OCI-LY7 (cell line): ENCODE data around the gene IFT27. TPM values are rescaled to one million over a fixed set of nuclear protein-coding genes. Genes with fewer than 3 reads are reported as not detected.

Source experiments
- BruUV-seq: library from RNA; stranded (reverse); fragments of 400-500 nt; replicated peaks from 2 replicates; lab custom pipeline; 2021; lab: Mats Ljungman, UMichigan
- CTCF ChIA-PET: fragments of 300-600 bp; sonication (Branson Sonifier 250); formaldehyde crosslinking; loops from one replicate; lab custom pipeline; 2022; ENCODE audit warnings: antibody characterized with exemption; ENCODE audit not compliant: unreplicated experiment; lab: Charles Lee
- POLR2A ChIA-PET: fragments of 300-600 bp; sonication (Branson Sonifier 250); formaldehyde crosslinking; loops from one replicate; lab custom pipeline; 2022; ENCODE audit warnings: antibody characterized with exemption; lab: Charles Lee
- DNase-seq: peaks from one replicate; pipeline ENCODE4 v3.0.0-alpha.2; 2015; ENCODE audit warnings: low spot score
- H2AFZ ChIP-seq: fragments of 200-600 bp; sonication (generic), shearing (Covaris generic); 2 replicates; pipeline ENCODE4 v1.6.1; 2014; ENCODE audit warnings: mild to moderate bottlenecking, antibody characterized with exemption, low read length, moderate library complexity
- H3K27ac ChIP-seq: fragments of 200-600 bp; sonication (generic); 2 replicates; pipeline ENCODE4 v1.5.1; 2014; ENCODE audit warnings: mixed run types, low read depth, mild to moderate bottlenecking, moderate library complexity, low read length, inconsistent platforms; ENCODE audit not compliant: poor library complexity, severe bottlenecking
- H3K36me3 ChIP-seq: fragments of 200-600 bp; sonication (generic); 2 replicates; pipeline ENCODE4 v1.6.1; 2014; ENCODE audit warnings: mild to moderate bottlenecking, antibody characterized with exemption, low read length, moderate library complexity, mixed read lengths; ENCODE audit not compliant: insufficient read depth
- H3K4me1 ChIP-seq: fragments of 200-600 bp; sonication (generic); 2 replicates; pipeline ENCODE4 v1.5.1; 2014; ENCODE audit warnings: mild to moderate bottlenecking, low read length; ENCODE audit not compliant: insufficient read depth, poor library complexity, severe bottlenecking
- H3K4me2 ChIP-seq: fragments of 200-600 bp; sonication (generic); 2 replicates; pipeline ENCODE4 v1.6.1; 2014; ENCODE audit warnings: mild to moderate bottlenecking, low read length
- H3K4me3 ChIP-seq: fragments of 200-600 bp; sonication (generic); 2 replicates; pipeline ENCODE4 v1.5.1; 2014; ENCODE audit warnings: mild to moderate bottlenecking, low read depth, low read length; ENCODE audit not compliant: poor library complexity, severe bottlenecking
- H3K79me2 ChIP-seq: fragments of 200-600 bp; sonication (generic); 2 replicates; pipeline ENCODE4 v1.6.1; 2016; ENCODE audit warnings: low read depth, mild to moderate bottlenecking, low read length, moderate library complexity, mixed read lengths; ENCODE audit not compliant: insufficient read depth
- H3K9me2 ChIP-seq: fragments of 200-600 bp; sonication (generic); 2 replicates; pipeline ENCODE4 v1.6.1; 2016; ENCODE audit warnings: mild to moderate bottlenecking, low read length, mixed read lengths; ENCODE audit not compliant: insufficient read depth
- H3K9me3 ChIP-seq: fragments of 200-600 bp; sonication (generic); 2 replicates; pipeline ENCODE4 v1.6.1; 2014; ENCODE audit warnings: mild to moderate bottlenecking, mixed run types, low read length, mixed read lengths
- H4K20me1 ChIP-seq: fragments of 200-600 bp; sonication (generic); 2 replicates; pipeline ENCODE4 v1.6.1; 2014; ENCODE audit warnings: mild to moderate bottlenecking, antibody characterized with exemption, low read length, moderate library complexity, mixed read lengths; ENCODE audit not compliant: insufficient read depth
- EZH2phosphoT487 ChIP-seq: fragments of 200-600 bp; sonication (generic); IDR thresholded peaks from 2 replicates; pipeline ENCODE4 v1.6.1; 2018; ENCODE audit warnings: low read depth, borderline replicate concordance, mild to moderate bottlenecking, mixed run types, antibody characterized with exemption, low read length, moderate library complexity, mixed read lengths
- intact Hi-C: fragments of 100-400 bp; cut with micrococcal nuclease; formaldehyde crosslinking; loops from one replicate; pipeline ENCODE4 v1.10.0; 2022; ENCODE audit not compliant: unreplicated experiment
- total RNA-seq, 2 experiments: library from RNA; depleted of rRNA in 1 of 2; stranded (reverse); fragments of >200 nt in 1 of 2; shearing (Covaris generic) in 1 of 2; gene quantifications; 2 replicates each; pipeline ENCODE4 v1.2.3, GENCODE V29; 2014 to 2022
- TF ChIP-seq, protein P1 (sequence below): fragments of 200-600 bp; sonication (generic); conservative IDR thresholded peaks from 2 replicates; pipeline ENCODE4 v1.5.1; 2014; ENCODE audit warnings: mild to moderate bottlenecking, antibody characterized with exemption, low read length, moderate library complexity, mixed read lengths

IFT27 gene
- total RNA-seq, 2 experiments from 2014 or later: 18.3 to 50.0 TPM

DNA sequence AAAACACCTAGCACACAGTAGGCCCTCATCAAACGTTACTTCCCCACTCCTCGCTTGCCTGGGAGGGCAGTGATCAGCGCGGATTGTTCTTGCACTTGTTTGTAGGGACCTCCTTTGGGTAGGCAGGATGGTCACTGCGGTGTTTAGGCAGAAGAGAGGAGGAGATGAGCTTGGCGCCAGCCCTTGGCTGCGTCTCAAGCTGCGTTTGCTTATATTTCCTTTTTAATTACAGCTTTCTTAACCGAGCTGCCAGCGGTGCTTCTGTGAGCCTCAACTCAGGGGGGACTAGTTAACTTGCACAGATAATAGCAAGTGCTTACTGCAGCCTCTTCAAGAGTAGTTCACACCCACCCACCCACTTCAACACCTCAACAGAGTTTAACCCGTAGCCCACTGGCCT lies 15.1 kb downstream of the IFT27 start:
- Histone ChIP-seq H3K27ac (no peak overlapping the region), H3K9me2 (no peaks in the 10 kb centered on the region), H3K79me2 (no peaks in the 10 kb centered on the region), H3K9me3 (no peaks in the 10 kb centered on the region), H2AFZ (no peak overlapping the region), H4K20me1 (no peaks in the 10 kb centered on the region; the same call in 1 of the 2 replicates), H3K4me2 (no peak overlapping the region), H3K4me1 (no peaks in the 10 kb centered on the region), H3K4me3 (no peak overlapping the region), H3K36me3 (no peaks in the 10 kb centered on the region)
- ChIA-PET POLR2A (interaction anchor here (1.5 kb wide), 1 partner anchor 14 kb away, joined by 4 read pairs; no protein-coding TSS in a partner anchor), CTCF (interaction anchor here (0.8 kb wide), 1 partner anchor 16 kb away, joined by 3 read pairs; no protein-coding TSS in a partner anchor)
- TF ChIP-seq EZH2phosphoT487: no peak
- TF ChIP-seq, protein P1, sequence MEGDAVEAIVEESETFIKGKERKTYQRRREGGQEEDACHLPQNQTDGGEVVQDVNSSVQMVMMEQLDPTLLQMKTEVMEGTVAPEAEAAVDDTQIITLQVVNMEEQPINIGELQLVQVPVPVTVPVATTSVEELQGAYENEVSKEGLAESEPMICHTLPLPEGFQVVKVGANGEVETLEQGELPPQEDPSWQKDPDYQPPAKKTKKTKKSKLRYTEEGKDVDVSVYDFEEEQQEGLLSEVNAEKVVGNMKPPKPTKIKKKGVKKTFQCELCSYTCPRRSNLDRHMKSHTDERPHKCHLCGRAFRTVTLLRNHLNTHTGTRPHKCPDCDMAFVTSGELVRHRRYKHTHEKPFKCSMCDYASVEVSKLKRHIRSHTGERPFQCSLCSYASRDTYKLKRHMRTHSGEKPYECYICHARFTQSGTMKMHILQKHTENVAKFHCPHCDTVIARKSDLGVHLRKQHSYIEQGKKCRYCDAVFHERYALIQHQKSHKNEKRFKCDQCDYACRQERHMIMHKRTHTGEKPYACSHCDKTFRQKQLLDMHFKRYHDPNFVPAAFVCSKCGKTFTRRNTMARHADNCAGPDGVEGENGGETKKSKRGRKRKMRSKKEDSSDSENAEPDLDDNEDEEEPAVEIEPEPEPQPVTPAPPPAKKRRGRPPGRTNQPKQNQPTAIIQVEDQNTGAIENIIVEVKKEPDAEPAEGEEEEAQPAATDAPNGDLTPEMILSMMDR: no peak
- intact Hi-C loops: no loop called here
- no peak for DNase-seq
- BruUV-seq: TSS peak; percentile 34

DNA sequence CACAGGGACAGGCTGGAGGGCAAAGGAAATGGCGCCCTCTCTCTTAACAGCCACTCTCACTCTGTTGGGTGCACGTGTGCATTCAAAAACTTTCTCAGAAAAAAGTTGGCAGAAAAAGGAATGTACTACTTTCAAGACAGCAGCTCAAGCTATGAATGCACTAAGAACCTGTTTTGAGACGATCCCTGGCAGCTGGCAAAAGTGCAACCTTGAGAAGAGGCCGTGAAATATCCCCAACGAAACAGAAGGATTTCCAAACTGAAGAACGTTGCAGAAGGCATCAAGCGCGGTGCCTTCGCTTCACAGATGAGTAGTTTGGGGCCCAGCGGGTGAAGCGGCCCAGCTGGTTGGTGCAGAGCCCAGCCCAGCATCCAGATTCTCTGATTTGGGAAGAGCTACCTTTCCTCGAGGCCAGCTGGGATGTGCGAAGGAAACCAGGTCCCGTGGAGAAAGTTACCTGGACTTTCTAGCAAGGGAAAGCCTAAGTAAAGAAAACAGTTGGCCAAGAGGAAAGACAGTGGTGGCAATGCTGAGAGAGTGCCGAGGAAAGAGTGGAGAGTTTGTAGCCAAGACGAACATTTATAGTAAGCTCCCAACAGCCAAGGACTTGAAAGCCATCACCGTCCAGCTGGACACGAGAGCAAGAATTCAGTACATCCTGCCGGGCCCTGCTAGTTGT lies 16.3 kb downstream of the IFT27 start:
- Histone ChIP-seq H3K9me2 (no peaks in the 10 kb centered on the region), H3K36me3 (no peaks in the 10 kb centered on the region), H3K4me3 (no peak overlapping the region), H3K4me2 (no peak overlapping the region), H2AFZ (no peak overlapping the region), H3K79me2 (no peaks in the 10 kb centered on the region), H4K20me1 (no peaks in the 10 kb centered on the region; the same call in 1 of the 2 replicates), H3K4me1 (no peaks in the 10 kb centered on the region), H3K27ac (no peak overlapping the region), H3K9me3 (no peaks in the 10 kb centered on the region)
- intact Hi-C loops: no loop called here
- BruUV-seq: no TSS peak
- no peak for DNase-seq
- ChIA-PET CTCF (no interaction called here), POLR2A (interaction anchor here (1.5 kb wide), 1 partner anchor 16 kb away, joined by 4 read pairs; no protein-coding TSS in a partner anchor)
- TF ChIP-seq EZH2phosphoT487: no peak
- TF ChIP-seq, protein P1: 0 out of 2 replicates have a peak, but pooled peaks have one; percentile 20

DNA sequence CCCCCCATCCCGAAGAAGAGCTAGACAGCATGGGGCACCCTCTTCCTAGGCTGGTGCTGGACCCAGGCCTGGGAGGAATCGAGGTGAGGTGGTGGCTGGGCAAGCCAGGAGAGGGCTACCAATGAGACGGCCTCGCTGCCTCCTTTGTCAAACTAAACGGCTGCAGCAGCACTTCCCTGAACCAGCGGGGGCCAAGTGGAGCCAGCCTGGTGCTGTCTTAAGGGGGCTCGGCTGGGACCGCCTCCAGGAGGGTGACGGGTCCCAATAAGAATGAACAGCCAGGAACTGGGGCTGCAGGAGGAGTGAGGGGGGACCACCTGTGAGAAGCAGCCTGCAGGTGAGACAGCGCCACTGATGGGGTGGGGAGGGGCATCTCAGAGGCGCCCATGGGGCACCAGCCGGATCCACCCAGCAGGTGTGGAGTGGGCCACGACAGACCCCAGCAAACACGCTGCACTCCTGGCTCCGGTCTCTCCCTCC lies 17.1 kb downstream of the IFT27 start:
- Histone ChIP-seq H4K20me1 (no peaks in the 10 kb centered on the region; the same call in 1 of the 2 replicates), H3K27ac (no peak overlapping the region), H3K4me3 (no peak overlapping the region), H2AFZ (no peak overlapping the region), H3K79me2 (no peaks in the 10 kb centered on the region), H3K36me3 (no peaks in the 10 kb centered on the region), H3K9me2 (no peaks in the 10 kb centered on the region), H3K4me1 (no peaks in the 10 kb centered on the region), H3K4me2 (no peak overlapping the region), H3K9me3 (no peaks in the 10 kb centered on the region)
- TF ChIP-seq, protein P1: no peak
- no peak for TF ChIP-seq EZH2phosphoT487
- intact Hi-C loops: no loop called here
- ChIA-PET CTCF (no interaction called here), POLR2A (no interaction called here)
- no peak for DNase-seq
- no TSS peak for BruUV-seq
